Measurements from ENCODE around the gene PP2D1. TPM values are rescaled to one million over a fixed set of nuclear protein-coding genes. Genes with fewer than 3 reads are reported as not detected.
"Not testable (repeated sequence)": the region's sequence is repeated elsewhere in the genome, so short reads cannot be mapped to it uniquely, and the experiment has no call there.

PP2D1 gene
- total and polyA plus RNA-seq, 2 of the 8 experiments (the other 6 are each of a cell fraction or from before 2014, with no cell fraction given), result not detected

- H3K9ac ChIP-seq (replicated peaks in 1 of 4; ENCODE audit: extremely low read depth in 1 of 4, low read depth in 3 of 4, low read length in 3 of 4); H2BK120ac ChIP-seq (replicated peaks; ENCODE audit: low read depth, low read length); H2AFZ ChIP-seq (ENCODE audit: low read length); H3K56ac ChIP-seq (replicated peaks; ENCODE audit: insufficient read length, low read depth, low read length); H3K23me2 ChIP-seq (ENCODE audit: low read depth, low read length); H3K14ac ChIP-seq (ENCODE audit: insufficient read length); H3K4me2 ChIP-seq (ENCODE audit: insufficient read depth in 1 of 2, low read depth in 2 of 2, low read length in 2 of 2); H2BK5ac ChIP-seq (ENCODE audit: low read depth, low read length); H3K79me1 ChIP-seq (ENCODE audit: low read depth, low read length); H3K9me3 ChIP-seq (ENCODE audit: insufficient read depth in 2 of 2, low read depth in 1 of 2, low read length in 1 of 2); H3K23ac ChIP-seq (ENCODE audit: insufficient read length); H3K4me1 ChIP-seq (replicated peaks in 1 of 4; ENCODE audit: control insufficient read depth in 3 of 4, insufficient read depth in 4 of 4, low read length in 3 of 4); H2BK15ac ChIP-seq (ENCODE audit: low read length); H2BK12ac ChIP-seq (ENCODE audit: low read depth, low read length); H3K18ac ChIP-seq (ENCODE audit: extremely low read depth, low read length); H3K27me3 ChIP-seq (replicated peaks in 1 of 4; ENCODE audit: control insufficient read depth in 3 of 4, extremely low read depth in 1 of 4, insufficient read depth in 3 of 4, low read length in 3 of 4); FAIRE-seq; H4K20me1 ChIP-seq (replicated peaks in 1 of 2; ENCODE audit: control insufficient read depth in 1 of 2, insufficient read depth in 2 of 2, low read length in 2 of 2); H4K8ac ChIP-seq (ENCODE audit: extremely low read depth, insufficient read depth, low read length); H2AK5ac ChIP-seq (ENCODE audit: low read depth, low read length); CTCF ChIA-PET (ENCODE audit: partially characterized antibody); H4K91ac ChIP-seq (replicated peaks; ENCODE audit: insufficient read length, low read length); H3K4ac ChIP-seq (replicated peaks; ENCODE audit: insufficient read length, low read depth, low read length); H3K4me3 ChIP-seq (ENCODE audit: extremely low read depth in 1 of 4, insufficient read depth in 2 of 4, low read depth in 3 of 4, low read length in 4 of 4); H3K27ac ChIP-seq (ENCODE audit: low read depth, low read length); H2BK20ac ChIP-seq (ENCODE audit: low read length); H4K5ac ChIP-seq (ENCODE audit: insufficient read length, low read depth, low read length); DNase-seq (ENCODE audit: low read depth in 1 of 2, low spot score in 2 of 2): not testable (repeated sequence)
- WGBS, 2 experiments (ENCODE audit: extremely low coverage in 1 of 2, insufficient coverage in 1 of 2, insufficient read length in 1 of 2, insufficient replicate concordance in 2 of 2, low coverage in 1 of 2, low lambda C conversion rate in 2 of 2, missing lambda C conversion rate in 1 of 2), result 75% methylated on average over 9 of the region's 9 CpGs; no CpG with 5 or more reads in 1 of the 2 experiments
- Histone ChIP-seq H3K36me3 (ENCODE audit: control insufficient read depth in 2 of 4, insufficient read depth in 4 of 4, low read length in 3 of 4) (peaks cover 0 to 49% (median 13%) of the 10 kb centered on the region in 4 experiments; a peak in 6 of 8 replicates), H3K79me2 (ENCODE audit: control insufficient read depth in 1 of 2, insufficient read depth in 2 of 2, low read length in 2 of 2) (peaks cover 11 to 100% of the 10 kb centered on the region in 2 experiments)
- POLR2A ChIA-PET (ENCODE audit: partially characterized antibody), result interaction anchor here (1.4 to 2.5 kb wide), 3 partner anchors 8 to 27 kb away, joined by 4 to 13 read pairs (median 10); partner anchors contain the start of gene RAB5A
These were observed 54.7 kb downstream of the PP2D1 start for GRCh38 chr3:19957354-19957753.

Data from H1 (cell line).